ENCODE measurements around the gene ZNF536. TPM values are rescaled to one million over a fixed set of nuclear protein-coding genes. Genes with fewer than 3 reads are reported as not detected.

ZNF536 gene
- polyA plus RNA-seq, 1 of the 3 experiments (the other 2 are of a cell fraction) = 0.41 TPM

DNA sequence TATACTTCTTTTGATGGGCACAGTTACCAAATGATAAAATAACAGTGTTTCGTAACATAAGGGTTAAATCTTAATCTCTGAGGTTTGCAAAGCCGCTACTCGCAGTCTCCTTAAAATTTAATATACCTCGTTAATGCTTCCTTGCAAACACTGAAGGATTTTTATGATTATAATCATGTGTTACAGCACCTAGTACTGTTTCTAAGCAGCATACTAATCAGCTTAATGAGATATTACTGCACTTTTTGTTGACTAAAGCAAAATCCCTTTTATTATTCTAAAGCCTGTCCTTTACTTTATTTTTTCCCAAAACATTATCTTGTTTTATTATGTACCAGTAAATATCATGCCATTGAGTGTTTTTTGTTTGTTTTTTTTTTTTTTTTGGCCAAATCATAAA lies 70.5 kb downstream of the ZNF536 start:
- TF ChIP-seq ELF1 (IDR thresholded peaks at IDR 0.05) (no peak), NFIC (IDR thresholded peaks at IDR 0.05; ENCODE audit: borderline replicate concordance) (no peak), NRF1 (IDR thresholded peaks at IDR 0.05; ENCODE audit: low read depth, low read length) (no peak), TCF12 (IDR thresholded peaks at IDR 0.05) (no peak), SIN3A (IDR thresholded peaks at IDR 0.05; ENCODE audit: borderline replicate concordance, low read depth, low read length) (no peak), FOXM1 (IDR thresholded peaks at IDR 0.05; ENCODE audit: low read depth) (no peak), POLR2AphosphoS5 (IDR thresholded peaks at IDR 0.05; ENCODE audit: low read depth, low read length) (no peak), RCOR1 (IDR thresholded peaks at IDR 0.05; ENCODE audit: low read length) (no peak), TEAD4 (IDR thresholded peaks at IDR 0.05; ENCODE audit: borderline replicate concordance, insufficient read depth) (no peak), JUND (IDR thresholded peaks at IDR 0.05) (no peak), MXI1 (IDR thresholded peaks at IDR 0.05; ENCODE audit: low read depth, low read length) (no peak), TAF1 (IDR thresholded peaks at IDR 0.05; ENCODE audit: borderline replicate concordance, low read depth, low read length) (no peak)
- TF ChIP-seq, protein P1, sequence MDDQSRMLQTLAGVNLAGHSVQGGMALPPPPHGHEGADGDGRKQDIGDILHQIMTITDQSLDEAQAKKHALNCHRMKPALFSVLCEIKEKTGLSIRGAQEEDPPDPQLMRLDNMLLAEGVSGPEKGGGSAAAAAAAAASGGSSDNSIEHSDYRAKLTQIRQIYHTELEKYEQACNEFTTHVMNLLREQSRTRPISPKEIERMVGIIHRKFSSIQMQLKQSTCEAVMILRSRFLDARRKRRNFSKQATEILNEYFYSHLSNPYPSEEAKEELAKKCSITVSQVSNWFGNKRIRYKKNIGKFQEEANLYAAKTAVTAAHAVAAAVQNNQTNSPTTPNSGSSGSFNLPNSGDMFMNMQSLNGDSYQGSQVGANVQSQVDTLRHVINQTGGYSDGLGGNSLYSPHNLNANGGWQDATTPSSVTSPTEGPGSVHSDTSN (IDR thresholded peaks at IDR 0.05) = no peak
- TF ChIP-seq, protein P2, sequence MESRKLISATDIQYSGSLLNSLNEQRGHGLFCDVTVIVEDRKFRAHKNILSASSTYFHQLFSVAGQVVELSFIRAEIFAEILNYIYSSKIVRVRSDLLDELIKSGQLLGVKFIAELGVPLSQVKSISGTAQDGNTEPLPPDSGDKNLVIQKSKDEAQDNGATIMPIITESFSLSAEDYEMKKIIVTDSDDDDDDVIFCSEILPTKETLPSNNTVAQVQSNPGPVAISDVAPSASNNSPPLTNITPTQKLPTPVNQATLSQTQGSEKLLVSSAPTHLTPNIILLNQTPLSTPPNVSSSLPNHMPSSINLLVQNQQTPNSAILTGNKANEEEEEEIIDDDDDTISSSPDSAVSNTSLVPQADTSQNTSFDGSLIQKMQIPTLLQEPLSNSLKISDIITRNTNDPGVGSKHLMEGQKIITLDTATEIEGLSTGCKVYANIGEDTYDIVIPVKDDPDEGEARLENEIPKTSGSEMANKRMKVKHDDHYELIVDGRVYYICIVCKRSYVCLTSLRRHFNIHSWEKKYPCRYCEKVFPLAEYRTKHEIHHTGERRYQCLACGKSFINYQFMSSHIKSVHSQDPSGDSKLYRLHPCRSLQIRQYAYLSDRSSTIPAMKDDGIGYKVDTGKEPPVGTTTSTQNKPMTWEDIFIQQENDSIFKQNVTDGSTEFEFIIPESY (IDR thresholded peaks at IDR 0.05; ENCODE audit: borderline replicate concordance, low read depth) = no peak
- TF ChIP-seq, protein P3, sequence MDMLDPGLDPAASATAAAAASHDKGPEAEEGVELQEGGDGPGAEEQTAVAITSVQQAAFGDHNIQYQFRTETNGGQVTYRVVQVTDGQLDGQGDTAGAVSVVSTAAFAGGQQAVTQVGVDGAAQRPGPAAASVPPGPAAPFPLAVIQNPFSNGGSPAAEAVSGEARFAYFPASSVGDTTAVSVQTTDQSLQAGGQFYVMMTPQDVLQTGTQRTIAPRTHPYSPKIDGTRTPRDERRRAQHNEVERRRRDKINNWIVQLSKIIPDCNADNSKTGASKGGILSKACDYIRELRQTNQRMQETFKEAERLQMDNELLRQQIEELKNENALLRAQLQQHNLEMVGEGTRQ (IDR thresholded peaks at IDR 0.05; ENCODE audit: borderline replicate concordance, low read depth, low read length) = no peak
- TF ChIP-seq, protein P4, sequence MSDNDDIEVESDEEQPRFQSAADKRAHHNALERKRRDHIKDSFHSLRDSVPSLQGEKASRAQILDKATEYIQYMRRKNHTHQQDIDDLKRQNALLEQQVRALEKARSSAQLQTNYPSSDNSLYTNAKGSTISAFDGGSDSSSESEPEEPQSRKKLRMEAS (IDR thresholded peaks at IDR 0.05; ENCODE audit: low read depth) = no peak
- CTCF ChIA-PET = no interaction called here
- no peaks in the 10 kb centered on the region for H3K9me3 ChIP-seq

More for the DNA sequence above, 70.5 kb downstream of the ZNF536 start:
- Histone ChIP-seq H3K27ac (ENCODE audit: low read depth in 2 of 2, low read length in 1 of 2) (no peak overlapping the region), H3F3A (replicated peaks; ENCODE audit: insufficient read depth) (no peaks in the 10 kb centered on the region), H3K4me1 (ENCODE audit: control insufficient read depth in 1 of 2, insufficient read depth in 2 of 2, low read depth in 1 of 2, low read length in 1 of 2) (no peaks in the 10 kb centered on the region; a peak in 2 of 4 replicates), H3K27me3 (ENCODE audit: insufficient read depth) (no peaks in the 10 kb centered on the region), H3K9me2 (no peaks in the 10 kb centered on the region), H4K20me1 (ENCODE audit: insufficient read depth) (no peaks in the 10 kb centered on the region), H3K36me3 (replicated peaks in 1 of 2; ENCODE audit: control insufficient read depth in 1 of 2, insufficient read depth in 2 of 2, low read length in 1 of 2) (no peaks in the 10 kb centered on the region), H2AFZ (ENCODE audit: low read depth) (no peak overlapping the region), H3K4me3 (ENCODE audit: low read depth in 2 of 2, low read length in 1 of 2) (no peak overlapping the region), H3K79me2 (ENCODE audit: insufficient read depth) (no peaks in the 10 kb centered on the region), H3K4me2 (no peak overlapping the region), H3K9ac (no peak overlapping the region)
- no peak for DNase-seq
- POLR2A ChIA-PET = no interaction called here
- 43% methylated on average over 4 of the region's 4 CpGs for WGBS (ENCODE audit: low lambda C conversion rate)
